ENCODE data around the gene SEZ6. TPM values are rescaled to one million over a fixed set of nuclear protein-coding genes. Genes with fewer than 3 reads are reported as not detected.

SEZ6 gene
- total RNA-seq, 8 experiments from 2014 or later: 1.5 to 29.2 (median 11.4) TPM

GRCh38 chr17:29043539-29044145 lies 37.8 kb upstream of the SEZ6 start:
- in situ Hi-C loops (cut with MboI; ENCODE audit: low pct_unique_long_range_greater_than_20kb in 2 of 9, low sequenced_read_pairs in 9 of 9, unreplicated experiment in 9 of 9): no loop called here

DNA sequence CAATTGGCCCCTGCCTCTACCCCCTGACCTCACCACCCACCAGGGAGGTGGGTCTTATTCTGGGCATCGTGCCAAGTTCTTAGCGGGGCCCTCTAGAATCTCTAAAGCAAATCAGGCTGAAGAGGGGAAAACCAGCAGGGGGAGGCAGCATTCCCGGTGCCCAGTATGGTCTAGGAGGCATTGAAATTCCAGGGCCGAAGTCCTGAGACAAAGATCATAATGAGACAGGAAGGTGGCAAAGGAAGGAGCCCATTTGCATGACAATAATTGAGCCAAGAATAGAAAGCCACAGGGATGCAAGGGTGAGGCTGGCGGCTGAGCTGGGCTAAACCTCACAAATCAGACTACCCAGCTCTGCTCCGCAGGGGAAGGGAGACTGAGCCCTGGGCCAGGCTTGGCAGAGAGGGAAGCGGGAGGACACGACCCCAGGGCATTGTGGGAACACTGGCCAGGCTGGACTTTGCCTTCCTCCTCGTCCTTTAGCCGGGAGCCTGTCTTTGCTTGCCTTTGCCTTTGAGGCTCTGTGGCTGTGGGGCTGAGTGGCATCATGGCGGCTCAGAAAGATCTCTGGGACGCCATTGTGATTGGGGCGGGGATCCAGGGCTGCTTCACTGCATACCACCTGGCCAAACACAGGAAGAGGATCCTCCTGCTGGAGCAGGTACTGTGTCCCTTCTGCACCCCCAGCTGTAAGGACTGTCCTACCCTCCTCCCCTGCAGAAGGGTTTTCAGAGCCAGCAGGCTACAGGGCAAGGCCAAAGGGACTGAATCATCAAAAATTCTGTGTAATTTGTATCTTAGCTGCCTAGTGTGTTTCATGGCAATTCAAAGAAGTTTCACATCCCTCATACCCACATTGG lies 37.1 kb upstream of the SEZ6 start, which contains the start of gene PIPOX:
PIPOX (plus strand) TSS at position 463 of the 860 bp plus-strand sequence; CDS start at position 548, 85 bp downstream.
- in situ Hi-C loops (cut with MboI; ENCODE audit: low pct_unique_long_range_greater_than_20kb in 2 of 9, low sequenced_read_pairs in 9 of 9, unreplicated experiment in 9 of 9): no loop called here
- no peak within 1 kb of the TSS for H3K4me3 ChIP-seq
- WGBS, 10 experiments: 10 to 64% (median 39%) methylated on average over 2 to 4 of the region's 13 CpGs; no CpG with 5 or more reads in 5 of the 10 experiments
- peaks cover 58 to 66% of the 10 kb centered on the region in 2 donors for H3K4me1 ChIP-seq (replicated peaks in 1 of 2)
- H3K27ac ChIP-seq: peak within 1 kb of the TSS; percentile 75 to 76
- ATAC-seq (replicated peaks in 6 of 8): peak in 6 of 8 experiments; percentile 63 to 77 (median 75)

More at GRCh38 chr17:29043539-29044145, 37.8 kb upstream of the SEZ6 start:
- ATAC-seq (replicated peaks in 6 of 8): no peak
- Histone ChIP-seq H3K4me1 (replicated peaks in 1 of 2) (peaks cover 55 to 66% of the 10 kb centered on the region in 2 donors), H3K27ac (peak overlapping the region; percentile 75 to 76), H3K4me3 (no peak overlapping the region)
- 43 to 100% (median 79%) methylated on average over 1 to 3 of the region's 3 CpGs; no CpG with 5 or more reads in 1 of the 10 experiments for WGBS, 10 experiments

GRCh38 chr17:29042026-29042678 lies 36.3 kb upstream of the SEZ6 start:
- ATAC-seq (replicated peaks in 6 of 8): peak in 5 of 8 experiments; percentile 22 to 51 (median 46)
- Histone ChIP-seq H3K27ac (no peak overlapping the region), H3K4me1 (replicated peaks in 1 of 2) (peaks cover 60 to 66% of the 10 kb centered on the region in 2 donors), H3K4me3 (no peak overlapping the region)
- WGBS, 10 experiments: 0 to 82% (median 66%) methylated on average over 1 to 10 of the region's 11 CpGs
- in situ Hi-C loops (cut with MboI; ENCODE audit: low pct_unique_long_range_greater_than_20kb in 2 of 9, low sequenced_read_pairs in 9 of 9, unreplicated experiment in 9 of 9): no loop called here

GRCh38 chr17:29041571-29041970 lies 35.7 kb upstream of the SEZ6 start:
- peaks cover 60 to 67% of the 10 kb centered on the region in 2 donors for H3K4me1 ChIP-seq (replicated peaks in 1 of 2)

GRCh38 chr17:29041091-29041490 lies 35.3 kb upstream of the SEZ6 start:
- Histone ChIP-seq H3K27ac (no peak overlapping the region), H3K4me1 (replicated peaks in 1 of 2) (peaks cover 60 to 67% of the 10 kb centered on the region in 2 donors), H3K4me3 (no peak overlapping the region)
- in situ Hi-C loops (cut with MboI; ENCODE audit: low pct_unique_long_range_greater_than_20kb in 2 of 9, low sequenced_read_pairs in 9 of 9, unreplicated experiment in 9 of 9): no loop called here
- ATAC-seq (replicated peaks in 6 of 8): no peak
- 100% methylated on average over 1 of the region's 2 CpGs; no CpG with 5 or more reads in 6 of the 10 experiments for WGBS, 10 experiments

More at GRCh38 chr17:29041571-29041970, 35.7 kb upstream of the SEZ6 start:
- Histone ChIP-seq H3K4me3 (no peak overlapping the region), H3K27ac (no peak overlapping the region)
- WGBS, 10 experiments: 60 to 100% (median 74%) methylated on average over 1 to 6 of the region's 6 CpGs; no CpG with 5 or more reads in 6 of the 10 experiments
- in situ Hi-C loops (cut with MboI; ENCODE audit: low pct_unique_long_range_greater_than_20kb in 2 of 9, low sequenced_read_pairs in 9 of 9, unreplicated experiment in 9 of 9): no loop called here
- no peak for ATAC-seq (replicated peaks in 6 of 8)

GRCh38 chr17:29039764-29040598 lies 34.1 kb upstream of the SEZ6 start:
- peak in 6 of 8 experiments; percentile 18 to 75 (median 56) for ATAC-seq (replicated peaks in 6 of 8)
- Histone ChIP-seq H3K27ac (peak overlapping the region; percentile 40 to 65), H3K4me3 (no peak overlapping the region), H3K4me1 (replicated peaks in 1 of 2) (peaks cover 55 to 63% of the 10 kb centered on the region in 2 donors)
- in situ Hi-C loops (cut with MboI; ENCODE audit: low pct_unique_long_range_greater_than_20kb in 2 of 9, low sequenced_read_pairs in 9 of 9, unreplicated experiment in 9 of 9): no loop called here
- 50 to 100% (median 80%) methylated on average over 1 to 12 of the region's 13 CpGs; no CpG with 5 or more reads in 1 of the 10 experiments for WGBS, 10 experiments

GRCh38 chr17:29038085-29038795 lies 32.4 kb upstream of the SEZ6 start:
- peaks cover 41 to 50% of the 10 kb centered on the region in 2 donors for H3K4me1 ChIP-seq (replicated peaks in 1 of 2)
- H3K4me3 ChIP-seq: no peak overlapping the region
- peak overlapping the region; percentile 29 to 82 for H3K27ac ChIP-seq
- in situ Hi-C loops (cut with MboI; ENCODE audit: low pct_unique_long_range_greater_than_20kb in 2 of 9, low sequenced_read_pairs in 9 of 9, unreplicated experiment in 9 of 9): no loop called here
- 0 to 23% (median 17%) methylated on average over 1 to 13 of the region's 15 CpGs; no CpG with 5 or more reads in 1 of the 10 experiments for WGBS, 10 experiments
- peak in 7 of 8 experiments; percentile 3 to 37 (median 31) for ATAC-seq (replicated peaks in 6 of 8)

DNA sequence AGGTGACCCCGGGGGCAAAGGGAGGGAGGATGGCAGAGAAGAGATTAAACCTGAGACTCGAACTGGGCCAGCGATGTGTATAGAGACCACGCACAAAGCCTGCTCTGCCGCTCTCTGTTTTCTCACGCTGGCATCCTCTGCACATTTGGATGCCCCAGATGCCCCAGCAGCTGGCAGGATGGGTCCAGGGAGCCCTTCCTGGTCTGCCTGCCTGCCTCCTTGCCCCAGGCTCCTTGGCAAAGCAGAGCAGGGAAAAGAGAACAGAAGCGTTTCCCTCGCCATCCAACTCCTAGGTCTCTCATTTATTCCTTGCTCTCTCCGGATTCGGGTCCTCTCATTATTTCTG lies 31.9 kb upstream of the SEZ6 start:
- in situ Hi-C loops (cut with MboI; ENCODE audit: low pct_unique_long_range_greater_than_20kb in 2 of 9, low sequenced_read_pairs in 9 of 9, unreplicated experiment in 9 of 9): no loop called here
- H3K4me3 ChIP-seq: no peak overlapping the region
- peaks cover 39 to 45% of the 10 kb centered on the region in 2 donors for H3K4me1 ChIP-seq (replicated peaks in 1 of 2)
- 22 to 93% (median 54%) methylated on average over 1 to 10 of the region's 10 CpGs; no CpG with 5 or more reads in 2 of the 10 experiments for WGBS, 10 experiments
- peak overlapping the region; percentile 29 to 82 for H3K27ac ChIP-seq
- no peak for ATAC-seq (replicated peaks in 6 of 8)

DNA sequence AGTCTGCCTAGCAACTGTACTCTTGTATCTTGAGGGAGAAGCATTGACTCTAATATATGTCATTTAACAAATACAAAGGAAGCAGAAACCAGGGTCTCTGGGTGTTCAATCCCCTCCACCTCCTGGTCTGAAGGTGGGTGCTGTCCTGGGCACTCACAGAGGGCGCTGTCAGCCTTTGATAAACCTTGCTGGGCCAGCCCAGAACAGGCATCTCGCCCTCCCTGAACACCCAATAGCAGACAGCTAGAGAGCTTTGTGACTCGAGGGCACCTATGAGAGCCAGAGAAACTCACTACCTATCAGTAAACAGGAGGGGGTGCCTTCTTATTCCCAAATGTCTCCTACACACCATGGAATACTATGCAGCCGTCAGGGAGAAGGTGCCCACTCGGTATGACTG lies 30.8 kb upstream of the SEZ6 start:
- ATAC-seq (replicated peaks in 6 of 8): peak in 1 of 8 experiments; percentile 31
- 10 to 100% (median 81%) methylated on average over 1 to 5 of the region's 5 CpGs; no CpG with 5 or more reads in 1 of the 10 experiments for WGBS, 10 experiments
- in situ Hi-C loops (cut with MboI; ENCODE audit: low pct_unique_long_range_greater_than_20kb in 2 of 9, low sequenced_read_pairs in 9 of 9, unreplicated experiment in 9 of 9): no loop called here

GRCh38 chr17:29034510-29034909 lies 28.7 kb upstream of the SEZ6 start:
- WGBS, 10 experiments: 0 to 92% (median 67%) methylated on average over 1 of the region's 1 CpG; no CpG with 5 or more reads in 1 of the 10 experiments
- no peak overlapping the region for H3K27ac ChIP-seq

More for the DNA sequence above, 30.8 kb upstream of the SEZ6 start:
- no peak overlapping the region for H3K27ac ChIP-seq
- no peak overlapping the region for H3K4me3 ChIP-seq
- peaks cover 40 to 41% of the 10 kb centered on the region in 2 donors for H3K4me1 ChIP-seq (replicated peaks in 1 of 2)

GRCh38 chr17:29032857-29033197 lies 27.0 kb upstream of the SEZ6 start:
- H3K4me1 ChIP-seq (replicated peaks in 1 of 2): peaks cover 22 to 24% of the 10 kb centered on the region in 2 donors
- no peak for ATAC-seq (replicated peaks in 6 of 8)
- in situ Hi-C loops (cut with MboI; ENCODE audit: low pct_unique_long_range_greater_than_20kb in 2 of 9, low sequenced_read_pairs in 9 of 9, unreplicated experiment in 9 of 9): no loop called here
- 0 to 75% (median 27%) methylated on average over 1 to 5 of the region's 6 CpGs; no CpG with 5 or more reads in 2 of the 10 experiments for WGBS, 10 experiments
- no peak overlapping the region for H3K27ac ChIP-seq
- H3K4me3 ChIP-seq: no peak overlapping the region

More at GRCh38 chr17:29034510-29034909, 28.7 kb upstream of the SEZ6 start:
- ATAC-seq (replicated peaks in 6 of 8): no peak
- in situ Hi-C loops (cut with MboI; ENCODE audit: low pct_unique_long_range_greater_than_20kb in 2 of 9, low sequenced_read_pairs in 9 of 9, unreplicated experiment in 9 of 9): no loop called here
- H3K4me1 ChIP-seq (replicated peaks in 1 of 2): peaks cover 31% of the 10 kb centered on the region in 2 donors
- no peak overlapping the region for H3K4me3 ChIP-seq

All from motor neuron (in vitro differentiated cells).